ENCODE results near the gene TLE4.
A peak's percentile ranks its signal among the peaks of the same experiment; 100 is the strongest.

TLE4 gene

DNA sequence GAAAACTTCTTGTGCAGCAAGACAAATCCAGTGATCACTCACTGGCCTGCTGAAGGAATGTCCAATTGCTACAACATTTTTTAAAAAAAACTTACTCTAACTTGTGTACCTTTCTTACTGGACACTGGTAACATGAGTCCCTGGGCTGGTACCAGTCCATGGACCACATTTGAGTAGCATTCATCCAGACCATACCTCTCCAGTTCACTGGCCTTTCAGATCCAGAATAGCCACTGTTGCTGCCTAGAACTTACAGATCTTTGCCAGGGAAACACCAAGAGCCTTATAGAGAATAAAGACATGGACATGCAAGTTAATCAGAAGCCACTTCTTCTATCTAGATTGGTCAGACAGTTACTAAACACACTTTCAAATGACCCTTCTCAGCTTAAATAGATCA is 185.3 kb downstream of the TLE4 start:
- H3K4me2 ChIP-seq (ENCODE audit: low read length), result no peak overlapping the region
- H3K27me3 ChIP-seq (ENCODE audit: control insufficient read depth, low read length), result no peaks in the 10 kb centered on the region
- H3K9me2 ChIP-seq (replicated peaks; ENCODE audit: control insufficient read depth, low read length), result no peaks in the 10 kb centered on the region
- H3F3A ChIP-seq (ENCODE audit: control insufficient read depth, insufficient read depth), result no peaks in the 10 kb centered on the region
- no peaks in the 10 kb centered on the region for H3K4me1 ChIP-seq (ENCODE audit: control insufficient read depth, low read length)
- no peak overlapping the region for H3K27ac ChIP-seq (ENCODE audit: low read depth, low read length)
- no peak overlapping the region for H3K4me3 ChIP-seq (ENCODE audit: low read length)
- H3K79me2 ChIP-seq (ENCODE audit: control insufficient read depth, low read length), result no peaks in the 10 kb centered on the region
- peaks cover 3% of the 10 kb centered on the region; the same call in 1 of the 2 replicates for H3K9me3 ChIP-seq (ENCODE audit: control insufficient read depth, insufficient read depth, low read length)
- no peaks in the 10 kb centered on the region for H3K36me3 ChIP-seq (ENCODE audit: control insufficient read depth, low read length)
- TF ChIP-seq, protein P1, sequence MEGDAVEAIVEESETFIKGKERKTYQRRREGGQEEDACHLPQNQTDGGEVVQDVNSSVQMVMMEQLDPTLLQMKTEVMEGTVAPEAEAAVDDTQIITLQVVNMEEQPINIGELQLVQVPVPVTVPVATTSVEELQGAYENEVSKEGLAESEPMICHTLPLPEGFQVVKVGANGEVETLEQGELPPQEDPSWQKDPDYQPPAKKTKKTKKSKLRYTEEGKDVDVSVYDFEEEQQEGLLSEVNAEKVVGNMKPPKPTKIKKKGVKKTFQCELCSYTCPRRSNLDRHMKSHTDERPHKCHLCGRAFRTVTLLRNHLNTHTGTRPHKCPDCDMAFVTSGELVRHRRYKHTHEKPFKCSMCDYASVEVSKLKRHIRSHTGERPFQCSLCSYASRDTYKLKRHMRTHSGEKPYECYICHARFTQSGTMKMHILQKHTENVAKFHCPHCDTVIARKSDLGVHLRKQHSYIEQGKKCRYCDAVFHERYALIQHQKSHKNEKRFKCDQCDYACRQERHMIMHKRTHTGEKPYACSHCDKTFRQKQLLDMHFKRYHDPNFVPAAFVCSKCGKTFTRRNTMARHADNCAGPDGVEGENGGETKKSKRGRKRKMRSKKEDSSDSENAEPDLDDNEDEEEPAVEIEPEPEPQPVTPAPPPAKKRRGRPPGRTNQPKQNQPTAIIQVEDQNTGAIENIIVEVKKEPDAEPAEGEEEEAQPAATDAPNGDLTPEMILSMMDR (IDR thresholded peaks at IDR 0.05; ENCODE audit: low read depth, low read length, poor library complexity, severe bottlenecking), result no peak
- no peaks in the 10 kb centered on the region for H4K20me1 ChIP-seq (ENCODE audit: control insufficient read depth, insufficient read depth, low read depth, low read length)

DNA sequence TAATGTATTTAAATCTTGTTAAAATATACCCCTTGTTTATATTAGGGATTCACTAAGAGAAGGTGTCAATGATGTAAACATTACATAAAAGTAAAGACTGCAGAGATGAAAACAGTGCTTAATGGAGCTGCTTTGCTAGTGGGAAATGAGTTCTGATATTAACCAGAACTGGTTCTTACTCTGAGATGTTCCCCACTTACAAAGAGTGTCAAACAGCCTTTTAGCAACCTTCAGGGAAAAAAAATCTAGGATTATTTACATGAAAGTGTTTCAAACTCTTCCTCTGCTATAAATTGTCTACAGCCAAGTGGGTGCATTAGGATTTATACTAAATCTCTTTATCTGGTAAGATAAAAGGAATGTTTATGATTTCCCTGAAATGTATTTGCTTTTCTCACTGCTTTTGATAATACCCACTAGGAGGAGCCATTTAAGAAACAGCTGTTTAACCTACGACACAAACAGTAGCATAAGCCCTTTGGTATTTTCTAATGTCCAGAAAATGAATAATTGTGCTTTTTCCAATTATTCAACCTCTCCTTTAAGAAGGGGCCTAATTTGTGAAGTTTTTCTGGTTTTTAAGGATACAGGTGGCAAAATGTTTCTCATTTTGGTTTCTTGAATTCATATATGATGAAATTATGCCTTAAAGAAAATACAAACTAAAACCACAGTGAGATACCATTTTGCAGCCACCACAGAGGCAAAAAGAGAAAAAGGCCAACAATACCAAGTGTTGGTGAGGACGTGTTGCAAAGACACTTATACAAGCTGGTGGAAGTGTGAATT is 186.3 kb downstream of the TLE4 start:
- TF ChIP-seq EZH2phosphoT487 (IDR thresholded peaks at IDR 0.05; ENCODE audit: borderline replicate concordance, low read length), result no peak
- TF ChIP-seq, protein P1 (IDR thresholded peaks at IDR 0.05; ENCODE audit: low read depth, low read length, poor library complexity, severe bottlenecking), result peak; percentile 45
- Histone ChIP-seq H3K4me1 (ENCODE audit: control insufficient read depth, low read length) (no peaks in the 10 kb centered on the region), H3K9me2 (replicated peaks; ENCODE audit: control insufficient read depth, low read length) (no peaks in the 10 kb centered on the region), H3K27me3 (ENCODE audit: control insufficient read depth, low read length) (no peaks in the 10 kb centered on the region), H3K9me3 (ENCODE audit: control insufficient read depth, insufficient read depth, low read length) (0 out of 2 replicates have a peak, but pooled peaks cover 3% of the 10 kb centered on the region), H3K79me2 (ENCODE audit: control insufficient read depth, low read length) (no peaks in the 10 kb centered on the region), H3F3A (ENCODE audit: control insufficient read depth, insufficient read depth) (no peaks in the 10 kb centered on the region), H3K4me3 (ENCODE audit: low read length) (no peak overlapping the region), H3K36me3 (ENCODE audit: control insufficient read depth, low read length) (no peaks in the 10 kb centered on the region), H3K27ac (ENCODE audit: low read depth, low read length) (no peak overlapping the region), H4K20me1 (ENCODE audit: control insufficient read depth, insufficient read depth, low read depth, low read length) (no peaks in the 10 kb centered on the region), H3K4me2 (ENCODE audit: low read length) (no peak overlapping the region)

DNA sequence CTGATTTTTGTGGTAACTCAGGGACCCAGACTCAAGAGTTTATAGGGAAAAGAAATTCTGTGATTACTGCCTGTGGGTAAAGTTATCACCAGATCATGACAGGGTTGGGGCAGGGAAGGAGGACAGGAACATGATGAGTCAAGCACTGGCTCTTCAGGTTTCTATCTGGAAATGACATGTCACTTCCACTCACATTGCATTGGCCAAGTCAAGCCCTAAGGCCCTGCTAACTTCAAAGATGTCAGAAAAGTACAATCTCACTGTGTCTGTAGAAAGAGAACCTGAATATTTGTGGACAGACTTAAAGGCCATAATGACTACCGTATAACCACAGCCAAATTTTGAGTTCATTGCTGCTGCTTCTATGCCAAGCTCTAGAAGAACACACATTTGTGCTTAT is 187.7 kb downstream of the TLE4 start:
- H3K27me3 ChIP-seq (ENCODE audit: control insufficient read depth, low read length), result no peaks in the 10 kb centered on the region
- no peak for TF ChIP-seq EZH2phosphoT487 (IDR thresholded peaks at IDR 0.05; ENCODE audit: borderline replicate concordance, low read length)
- TF ChIP-seq, protein P1 (IDR thresholded peaks at IDR 0.05; ENCODE audit: low read depth, low read length, poor library complexity, severe bottlenecking), result no peak
- H3K27ac ChIP-seq (ENCODE audit: low read depth, low read length), result no peak overlapping the region
- no peaks in the 10 kb centered on the region for H3K4me1 ChIP-seq (ENCODE audit: control insufficient read depth, low read length)
- no peaks in the 10 kb centered on the region for H4K20me1 ChIP-seq (ENCODE audit: control insufficient read depth, insufficient read depth, low read depth, low read length)
- no peaks in the 10 kb centered on the region for H3K36me3 ChIP-seq (ENCODE audit: control insufficient read depth, low read length)
- no peaks in the 10 kb centered on the region for H3F3A ChIP-seq (ENCODE audit: control insufficient read depth, insufficient read depth)
- 0 out of 2 replicates have a peak, but pooled peaks cover 3% of the 10 kb centered on the region for H3K9me3 ChIP-seq (ENCODE audit: control insufficient read depth, insufficient read depth, low read length)
- H3K9me2 ChIP-seq (replicated peaks; ENCODE audit: control insufficient read depth, low read length), result no peaks in the 10 kb centered on the region
- H3K4me2 ChIP-seq (ENCODE audit: low read length), result no peak overlapping the region
- H3K79me2 ChIP-seq (ENCODE audit: control insufficient read depth, low read length), result no peaks in the 10 kb centered on the region
- no peak overlapping the region for H3K4me3 ChIP-seq (ENCODE audit: low read length)

Measured in DOHH2 (cell line).